Naive B cell (primary cell): ENCODE measurements around the gene CCDC33. TPM values are rescaled to one million over a fixed set of nuclear protein-coding genes. Genes with fewer than 3 reads are reported as not detected.

Source experiments
- ATAC-seq, 2 donors: fragments of 150-1000 bp; cut with Tn5 transposase; 2 replicates each; pipeline ENCODE4 v1.10.0; 2021; ENCODE audit warnings: low read depth in 2 of 2, mild to moderate bottlenecking in 2 of 2, moderate library complexity in 2 of 2
- DNase-seq: peaks from one replicate; pipeline ENCODE4 v3.0.0; 2022
- H3K27ac Mint-ChIP-seq, 6 donors: one replicate each; pipeline ENCODE4 v1.8.0; 2020 to 2022; ENCODE audit warnings: mild to moderate bottlenecking in 6 of 6, mixed read lengths in 6 of 6, moderate library complexity in 5 of 6, inconsistent platforms in 2 of 6
- H3K27me3 Mint-ChIP-seq, 3 donors: one replicate each; pipeline ENCODE4 v1.8.0; 2021 to 2022; ENCODE audit warnings: mixed read lengths in 3 of 3, mild to moderate bottlenecking in 1 of 3
- H3K36me3 Mint-ChIP-seq, 2 donors: one replicate each; pipeline ENCODE4 v1.8.0; 2020 to 2022; ENCODE audit warnings: mixed read lengths in 2 of 2, inconsistent platforms in 1 of 2, mild to moderate bottlenecking in 1 of 2
- H3K4me1 Mint-ChIP-seq, 3 donors: one replicate each; pipeline ENCODE4 v1.8.0; 2020 to 2022; ENCODE audit warnings: mixed read lengths in 3 of 3, inconsistent platforms in 1 of 3, mild to moderate bottlenecking in 1 of 3, moderate library complexity in 1 of 3
- H3K4me3 Mint-ChIP-seq, 8 donors: one replicate each; pipeline ENCODE4 v1.8.0; 2020 to 2022; ENCODE audit warnings: mild to moderate bottlenecking in 8 of 8, mixed read lengths in 8 of 8, moderate library complexity in 8 of 8, inconsistent platforms in 2 of 8
- H3K9me3 Mint-ChIP-seq, 7 donors: one replicate each; pipeline ENCODE4 v1.8.0; 2020 to 2022; ENCODE audit warnings: mixed read lengths in 7 of 7, mild to moderate bottlenecking in 5 of 7, inconsistent platforms in 2 of 7, moderate library complexity in 1 of 7
- polyA plus RNA-seq, 6 donors: library from polyadenylated mRNA; unstranded; fragments of 300-500 nt; fragmentation: Illumina TruSeq; gene quantifications; one replicate each; pipeline ENCODE4 v1.2.3, GENCODE V29; 2021; ENCODE audit warnings: low read depth in 6 of 6

Gene CCDC33
- polyA plus RNA-seq, 6 donors from 2014 or later, result not detected

- H3K4me1 Mint-ChIP-seq, result peaks cover 13 to 23% (median 14%) of the 10 kb centered on the region in 3 donors
- peak overlapping the region in 1 of 6 donors; percentile 62 for H3K27ac Mint-ChIP-seq
- peak overlapping the region in 1 of 8 donors; percentile 30 for H3K4me3 Mint-ChIP-seq
- H3K27me3 Mint-ChIP-seq, result peaks cover 9 to 31% (median 15%) of the 10 kb centered on the region in 3 donors
- ATAC-seq, result no peak
- DNase-seq, result no peak
- no peaks in the 10 kb centered on the region for H3K36me3 Mint-ChIP-seq
- no peaks in the 10 kb centered on the region for H3K9me3 Mint-ChIP-seq
Measured at GRCh38 chr15:74313889-74314288, 77.8 kb downstream of the CCDC33 start.

- H3K4me3 Mint-ChIP-seq, result no peak overlapping the region
- no peak for DNase-seq
- peaks cover 13 to 23% (median 14%) of the 10 kb centered on the region in 3 donors for H3K4me1 Mint-ChIP-seq
- no peaks in the 10 kb centered on the region for H3K36me3 Mint-ChIP-seq
- no peak for ATAC-seq
- no peaks in the 10 kb centered on the region for H3K9me3 Mint-ChIP-seq
- peaks cover 2 to 21% (median 5%) of the 10 kb centered on the region in 3 donors for H3K27me3 Mint-ChIP-seq
- no peak overlapping the region for H3K27ac Mint-ChIP-seq
Measured at GRCh38 chr15:74314795-74315438, 78.8 kb downstream of the CCDC33 start.

- H3K4me3 Mint-ChIP-seq, result no peak overlapping the region
- H3K9me3 Mint-ChIP-seq, result no peaks in the 10 kb centered on the region
- peak overlapping the region in 2 of 6 donors; percentile 17 to 29 for H3K27ac Mint-ChIP-seq
- peaks cover 13 to 23% (median 14%) of the 10 kb centered on the region in 3 donors for H3K4me1 Mint-ChIP-seq
- no peaks in the 10 kb centered on the region for H3K36me3 Mint-ChIP-seq
- DNase-seq (no peak), ATAC-seq (no peak)
- H3K27me3 Mint-ChIP-seq, result peaks cover 0 to 16% (median 0%) of the 10 kb centered on the region in 3 donors
Measured at GRCh38 chr15:74315626-74316025, 79.5 kb downstream of the CCDC33 start.

GRCh38 chr15:74316141-74316540 lies 80.0 kb downstream of the CCDC33 start:
- Mint-ChIP-seq H3K27ac (peak overlapping the region in 1 of 6 donors; percentile 72), H3K36me3 (no peaks in the 10 kb centered on the region), H3K4me1 (peaks cover 13 to 23% (median 14%) of the 10 kb centered on the region in 3 donors), H3K27me3 (peaks cover 0 to 11% (median 0%) of the 10 kb centered on the region in 3 donors), H3K4me3 (no peak overlapping the region), H3K9me3 (no peaks in the 10 kb centered on the region)
- no peak for DNase-seq
- no peak for ATAC-seq

GRCh38 chr15:74317820-74318375 lies 81.8 kb downstream of the CCDC33 start:
- Mint-ChIP-seq H3K9me3 (no peaks in the 10 kb centered on the region), H3K4me3 (no peak overlapping the region), H3K4me1 (peaks cover 14 to 24% (median 15%) of the 10 kb centered on the region in 3 donors), H3K27ac (no peak overlapping the region), H3K27me3 (peaks cover 2 to 9% (median 4%) of the 10 kb centered on the region in 3 donors), H3K36me3 (no peaks in the 10 kb centered on the region)
- DNase-seq, result no peak
- ATAC-seq, result no peak

- Mint-ChIP-seq H3K9me3 (no peaks in the 10 kb centered on the region), H3K4me1 (peaks cover 14 to 26% (median 18%) of the 10 kb centered on the region in 3 donors), H3K36me3 (no peaks in the 10 kb centered on the region), H3K27ac (peak overlapping the region in 1 of 6 donors; percentile 54), H3K4me3 (no peak overlapping the region), H3K27me3 (peaks cover 5 to 12% (median 8%) of the 10 kb centered on the region in 3 donors)
- peak; percentile 43 to 57 for ATAC-seq
- DNase-seq, result no peak
Measured at GRCh38 chr15:74318376-74319137, 82.4 kb downstream of the CCDC33 start.

- no peak for DNase-seq
- ATAC-seq, result no peak
- Mint-ChIP-seq H3K36me3 (no peaks in the 10 kb centered on the region), H3K27me3 (peaks cover 5 to 9% (median 8%) of the 10 kb centered on the region in 3 donors), H3K4me1 (peaks cover 14 to 26% (median 18%) of the 10 kb centered on the region in 3 donors), H3K4me3 (no peak overlapping the region), H3K27ac (peak overlapping the region in 1 of 6 donors; percentile 54), H3K9me3 (no peaks in the 10 kb centered on the region)
Measured at GRCh38 chr15:74319138-74319460, 83.0 kb downstream of the CCDC33 start.

- Mint-ChIP-seq H3K27me3 (peaks cover 5 to 16% (median 12%) of the 10 kb centered on the region in 3 donors), H3K9me3 (no peaks in the 10 kb centered on the region), H3K4me1 (peaks cover 13 to 26% (median 16%) of the 10 kb centered on the region in 3 donors), H3K36me3 (no peaks in the 10 kb centered on the region), H3K27ac (no peak overlapping the region), H3K4me3 (no peak overlapping the region)
- DNase-seq (no peak), ATAC-seq (no peak)
Measured at GRCh38 chr15:74319596-74320351, 83.6 kb downstream of the CCDC33 start.

- no peak for ATAC-seq
- no peaks in the 10 kb centered on the region for H3K9me3 Mint-ChIP-seq
Measured at GRCh38 chr15:74320352-74321247, 84.5 kb downstream of the CCDC33 start.

GRCh38 chr15:74322558-74323180 lies 86.5 kb downstream of the CCDC33 start:
- no peaks in the 10 kb centered on the region for H3K36me3 Mint-ChIP-seq
- DNase-seq (peak; percentile 34), ATAC-seq (peak; percentile 56 to 76)
- no peak overlapping the region for H3K4me3 Mint-ChIP-seq
- H3K9me3 Mint-ChIP-seq, result no peaks in the 10 kb centered on the region
- H3K4me1 Mint-ChIP-seq, result peaks cover 4 to 9% (median 5%) of the 10 kb centered on the region in 3 donors
- peaks cover 5 to 31% (median 29%) of the 10 kb centered on the region in 3 donors for H3K27me3 Mint-ChIP-seq
- H3K27ac Mint-ChIP-seq, result peak overlapping the region in 1 of 6 donors; percentile 54

More at GRCh38 chr15:74320352-74321247, 84.5 kb downstream of the CCDC33 start:
- H3K27me3 Mint-ChIP-seq, result peaks cover 5 to 24% (median 20%) of the 10 kb centered on the region in 3 donors
- no peak overlapping the region for H3K4me3 Mint-ChIP-seq
- peaks cover 4 to 18% (median 7%) of the 10 kb centered on the region in 3 donors for H3K4me1 Mint-ChIP-seq
- DNase-seq, result no peak
- no peaks in the 10 kb centered on the region for H3K36me3 Mint-ChIP-seq
- H3K27ac Mint-ChIP-seq, result no peak overlapping the region

GRCh38 chr15:74324714-74325113 lies 88.6 kb downstream of the CCDC33 start:
- no peaks in the 10 kb centered on the region for H3K36me3 Mint-ChIP-seq
- H3K4me1 Mint-ChIP-seq, result peaks cover 0 to 6% (median 5%) of the 10 kb centered on the region in 3 donors
- ATAC-seq (no peak), DNase-seq (no peak)
- H3K27ac Mint-ChIP-seq, result no peak overlapping the region
- H3K27me3 Mint-ChIP-seq, result peaks cover 5 to 31% (median 31%) of the 10 kb centered on the region in 3 donors
- no peaks in the 10 kb centered on the region for H3K9me3 Mint-ChIP-seq
- peak overlapping the region in 1 of 8 donors; percentile 0 for H3K4me3 Mint-ChIP-seq

GRCh38 chr15:74326746-74327145 lies 90.6 kb downstream of the CCDC33 start:
- H3K27ac Mint-ChIP-seq, result no peak overlapping the region
- H3K4me1 Mint-ChIP-seq, result peaks cover 0 to 6% (median 5%) of the 10 kb centered on the region in 3 donors
- no peaks in the 10 kb centered on the region for H3K36me3 Mint-ChIP-seq
- DNase-seq (no peak), ATAC-seq (no peak)
- no peak overlapping the region for H3K4me3 Mint-ChIP-seq
- H3K27me3 Mint-ChIP-seq, result peaks cover 5 to 41% (median 40%) of the 10 kb centered on the region in 3 donors
- peaks cover 0 to 1% (median 0%) of the 10 kb centered on the region in 7 donors for H3K9me3 Mint-ChIP-seq
